HG03575 (cell line): Measurements from ENCODE around the gene PSMD10.
A peak's percentile ranks its signal among the peaks of the same experiment; 100 is the strongest.

Experiments
- ATAC-seq: cut with Tn5 transposase; IDR thresholded peaks from one replicate; pipeline ENCODE4 v1.9.1; 2021; ENCODE audit not compliant: unreplicated experiment, insufficient number of reproducible peaks, low FRiP score; ENCODE audit errors: extremely low read depth

Gene PSMD10

GRCh38 chrX:108091264-108091877 is at the start of gene PSMD10, which contains the start of gene ATG4A:
PSMD10 (minus strand) TSS chrX:108091542; CDS start chrX:108091520, 22 bp downstream.
ATG4A (plus strand) TSS chrX:108091778; CDS start chrX:108091827, 49 bp downstream.
- peak; percentile 80 for ATAC-seq

- no peak for ATAC-seq
These were observed 47.7 kb upstream of the PSMD10 start for GRCh38 chrX:108138814-108139702.

DNA sequence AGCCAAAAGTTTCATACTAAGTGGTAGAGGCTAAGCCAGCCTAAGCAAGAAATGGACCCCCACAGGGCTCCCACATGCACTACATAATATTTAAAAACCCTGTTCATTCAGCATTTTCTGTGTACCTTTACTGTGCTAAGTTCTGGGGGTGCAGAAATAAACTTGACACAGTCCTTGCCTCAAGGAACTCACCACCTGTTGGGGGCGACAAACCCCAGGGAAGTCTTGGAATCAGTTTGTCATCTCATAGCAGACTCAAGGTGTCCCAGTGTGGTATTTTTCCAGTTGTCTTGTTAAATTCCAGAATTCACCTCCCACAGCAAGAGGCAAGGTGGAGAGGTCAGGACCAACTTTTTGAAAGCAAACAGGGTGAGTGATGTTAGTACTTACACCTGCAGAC is 43.4 kb upstream of the PSMD10 start:
- ATAC-seq = no peak

DNA sequence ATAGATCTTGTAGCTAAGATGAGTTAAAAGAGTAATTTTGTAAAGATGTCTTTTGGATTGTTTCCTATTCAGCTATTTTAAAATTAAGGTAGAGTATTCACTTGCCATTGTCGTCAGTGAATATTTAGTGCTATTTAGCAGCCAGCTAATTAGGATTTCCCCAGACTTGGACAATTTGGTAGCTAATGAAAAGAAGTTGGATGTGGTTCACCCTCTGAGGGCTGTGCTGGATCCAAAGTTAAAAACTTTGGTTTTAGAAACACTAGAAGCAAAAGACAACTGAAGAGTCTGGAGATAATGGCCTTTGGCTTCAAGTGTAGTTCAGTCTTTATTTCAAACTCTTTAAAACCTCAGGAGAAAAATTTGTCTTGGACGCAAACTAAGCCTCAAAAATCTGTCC is 41.5 kb upstream of the PSMD10 start:
- ATAC-seq = no peak

GRCh38 chrX:108132034-108132433 is 40.7 kb upstream of the PSMD10 start:
- no peak for ATAC-seq

GRCh38 chrX:108131471-108131870 is 40.1 kb upstream of the PSMD10 start:
- ATAC-seq = no peak

DNA sequence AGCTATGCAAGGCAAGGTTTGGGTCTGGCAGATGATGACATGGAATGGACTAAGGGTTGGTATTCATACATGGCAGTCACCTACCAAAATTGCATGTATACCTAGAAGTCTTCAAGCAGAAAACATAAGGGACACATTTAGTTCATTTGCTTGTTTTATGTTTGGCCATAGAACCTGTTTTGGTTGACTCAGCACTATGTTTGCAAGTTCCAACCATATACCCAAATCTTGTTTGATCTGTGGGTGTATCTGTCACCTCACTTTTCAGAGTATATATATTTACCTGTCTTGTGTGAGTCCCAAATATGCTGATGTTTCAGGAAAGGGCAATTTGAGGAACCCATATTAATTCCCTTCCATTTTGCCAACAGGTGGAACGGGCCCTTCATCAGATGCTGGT is 39.5 kb upstream of the PSMD10 start:
- ATAC-seq = no peak

GRCh38 chrX:108127152-108127551 is 35.8 kb upstream of the PSMD10 start:
- ATAC-seq = no peak

DNA sequence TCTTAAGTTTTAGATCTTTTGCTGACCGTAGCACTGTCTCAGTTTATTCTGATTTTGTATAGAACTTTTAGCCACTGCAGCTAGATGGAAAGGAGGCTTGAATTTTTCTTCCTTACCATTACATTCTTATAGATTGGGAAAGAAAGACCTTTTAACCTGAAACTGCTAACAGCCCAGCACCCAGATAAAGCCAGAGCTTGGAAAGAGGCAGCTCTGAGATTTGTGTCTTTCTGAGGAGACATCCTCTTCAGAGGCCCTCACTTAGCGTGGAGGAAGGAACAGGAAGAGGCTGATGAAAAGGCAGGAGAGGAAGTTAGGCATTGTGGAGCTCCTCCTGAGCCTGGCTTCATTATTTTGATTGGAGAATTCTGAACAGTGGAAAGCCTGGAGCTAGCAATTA is 35.3 kb upstream of the PSMD10 start:
- no peak for ATAC-seq

- no peak for ATAC-seq
These were observed 32.4 kb upstream of the PSMD10 start for GRCh38 chrX:108123591-108124366.

DNA sequence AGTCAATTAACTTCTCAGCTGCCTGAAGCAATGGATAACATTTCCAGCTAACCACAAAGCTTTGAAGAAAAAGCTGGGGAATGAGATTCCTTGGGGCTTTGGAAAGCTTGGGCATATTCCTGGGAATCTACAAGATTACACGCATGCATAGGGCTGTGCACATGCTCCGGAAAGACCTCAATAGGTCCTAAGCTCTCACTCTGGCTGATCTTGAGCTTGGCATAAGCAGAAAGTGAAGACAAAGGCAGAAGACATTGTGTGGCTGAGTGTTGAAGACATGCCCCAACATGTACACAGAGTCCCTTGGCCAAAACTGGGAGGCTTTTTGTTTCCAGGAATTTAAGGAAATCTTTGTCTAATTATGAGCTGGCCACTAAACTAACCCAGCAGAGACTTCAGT is 31.4 kb upstream of the PSMD10 start:
- ATAC-seq = no peak

DNA sequence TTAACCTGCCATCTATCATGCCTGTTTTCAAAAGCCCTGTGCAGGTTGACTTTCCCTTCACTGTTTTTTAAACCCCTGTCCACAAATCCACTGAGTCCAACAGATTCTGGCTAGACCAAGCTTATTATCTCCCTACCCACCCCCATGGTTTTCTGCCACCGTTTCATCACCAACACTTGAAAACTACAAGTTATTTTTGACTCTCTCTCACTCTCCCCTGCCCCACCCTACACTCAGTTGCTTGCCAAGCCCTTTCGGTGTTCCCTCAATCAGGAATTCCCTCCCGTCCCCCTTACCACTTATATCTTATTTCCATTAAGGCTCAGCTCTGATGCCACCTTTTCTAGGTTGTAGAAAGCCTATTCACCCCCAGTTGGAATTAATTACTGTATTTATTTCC is 29.9 kb upstream of the PSMD10 start:
- no peak for ATAC-seq

DNA sequence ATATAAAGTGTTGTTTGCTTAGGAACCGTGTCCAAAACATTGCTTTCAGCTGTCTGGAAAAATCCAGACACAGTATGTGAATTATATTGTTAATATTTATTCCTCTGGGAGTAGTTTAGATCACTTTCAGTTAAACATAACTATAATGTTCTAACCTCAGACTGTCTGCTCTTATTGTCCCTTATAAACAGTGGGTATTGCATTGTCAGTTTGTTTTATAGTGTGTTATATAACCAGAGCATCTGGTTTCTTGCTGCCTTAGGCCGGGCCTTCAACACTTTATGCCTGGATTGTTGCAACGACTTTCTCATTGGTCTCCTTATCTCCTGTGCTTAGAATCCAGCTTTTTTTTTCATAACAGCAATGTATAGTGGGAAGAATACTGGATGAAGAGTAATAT is 26.6 kb upstream of the PSMD10 start:
- no peak for ATAC-seq

- no peak for ATAC-seq
These were observed 23.2 kb upstream of the PSMD10 start for GRCh38 chrX:108114541-108114940.

DNA sequence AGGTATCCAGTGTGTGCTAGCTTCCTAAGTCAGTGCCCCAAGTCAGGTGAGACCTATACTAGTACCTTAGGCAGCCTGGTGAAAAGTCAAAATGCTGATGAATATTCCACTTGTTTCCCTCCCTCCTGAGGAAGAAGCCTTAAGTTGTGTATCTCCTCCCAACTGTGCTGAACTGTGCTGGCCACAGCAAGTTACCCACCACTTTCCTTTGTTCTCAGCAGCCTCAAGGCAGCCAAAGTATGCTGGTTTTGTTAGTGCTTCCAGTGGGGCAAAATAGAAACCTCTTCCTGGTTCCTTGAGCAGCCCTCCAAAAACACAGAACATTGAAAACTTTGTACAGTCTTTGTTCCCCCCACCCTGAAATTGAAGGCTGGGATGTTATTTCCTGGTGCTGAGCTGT is 14.1 kb upstream of the PSMD10 start:
- ATAC-seq = no peak

DNA sequence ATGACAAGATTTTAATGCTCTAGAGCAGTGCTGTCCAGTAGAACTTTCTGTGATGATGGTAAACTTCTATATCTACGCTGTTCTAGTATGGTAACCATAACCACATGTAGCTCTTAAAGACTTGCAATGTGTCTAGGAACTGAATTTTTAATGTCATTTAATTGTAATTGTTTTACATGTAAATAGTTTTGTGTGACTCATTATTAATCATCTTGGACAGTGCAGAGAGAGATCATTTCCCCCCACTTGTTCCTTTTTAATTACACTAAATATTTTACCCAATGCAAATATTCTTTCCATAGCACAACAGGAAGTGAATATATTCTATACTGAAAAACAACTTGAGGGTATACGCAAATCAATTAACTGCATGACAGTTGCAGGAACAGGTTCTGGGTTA is 6.0 kb upstream of the PSMD10 start:
- no peak for ATAC-seq

DNA sequence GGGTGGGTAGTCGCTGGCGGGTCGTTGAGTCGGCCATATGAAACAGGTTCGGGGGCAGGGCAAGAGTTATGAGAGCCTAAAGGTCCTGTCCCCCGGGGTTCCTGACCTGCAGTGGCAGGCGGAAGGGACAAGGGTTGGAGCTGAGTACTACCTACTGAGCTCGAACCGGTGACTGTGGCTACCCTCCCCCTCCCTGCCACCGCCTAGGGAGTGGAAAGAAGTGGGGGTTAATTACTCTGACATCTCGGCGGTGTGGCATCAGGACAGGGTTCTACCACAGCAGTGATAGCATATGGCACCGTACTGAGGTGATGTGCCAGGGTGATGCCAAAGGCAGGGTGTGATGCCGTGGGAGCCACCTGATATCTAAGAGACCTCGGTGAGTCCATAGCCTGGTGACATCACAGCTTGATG is 543 bp upstream of the PSMD10 start:
- ATAC-seq = peak; percentile 16

- ATAC-seq = no peak
These were observed 665 bp downstream of the PSMD10 start for GRCh38 chrX:108090491-108091263.

DNA sequence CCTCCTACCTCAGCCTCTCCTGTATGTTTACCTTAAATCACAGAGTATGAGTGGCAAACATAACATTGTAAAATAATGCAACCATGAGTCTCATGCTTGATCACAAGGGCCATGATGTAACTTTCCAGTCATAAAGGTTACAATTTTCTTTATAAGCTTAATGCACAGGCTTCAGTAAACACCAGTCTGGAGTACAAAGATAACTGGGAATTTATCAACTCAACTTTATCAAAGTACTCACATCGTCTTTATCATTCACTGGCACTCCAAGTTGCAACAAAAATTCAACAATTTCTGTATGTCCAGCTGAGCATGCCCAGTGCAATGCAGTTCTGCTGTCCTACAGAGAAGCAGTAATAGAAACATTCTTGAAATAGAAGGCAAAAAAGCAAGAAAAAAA is 2.8 kb downstream of the PSMD10 start:
- ATAC-seq = no peak
